CD4-positive, alpha-beta T cell (primary cell): ENCODE data around the gene OCA2. TPM values are rescaled to one million over a fixed set of nuclear protein-coding genes. Genes with fewer than 3 reads are reported as not detected.

Source experiments
- ATAC-seq: fragments of 200-7000 bp; cut with Tn5 transposase; one replicate; pipeline ENCODE4 v1.10.0; 2022; ENCODE audit warnings: mild to moderate bottlenecking; ENCODE audit not compliant: poor library complexity
- CTCF ChIA-PET: fragments of 350-600 bp; sonication (Branson Sonifier 250); formaldehyde crosslinking; loops from one replicate; lab custom pipeline; 2021; ENCODE audit warnings: antibody characterized with exemption, inconsistent platforms; lab: Charles Lee
- POLR2A ChIA-PET: fragments of 350-600 bp; sonication (Branson Sonifier 250); formaldehyde crosslinking; loops from one replicate; lab custom pipeline; 2021; ENCODE audit warnings: antibody characterized with exemption, inconsistent platforms; lab: Charles Lee
- DNase-seq, 14 experiments: peaks; one replicate each; pipeline ENCODE4 v3.0.0-alpha.2; 2013 to 2020; ENCODE audit warnings: mixed read lengths in 2 of 14
- H3K27ac ChIP-seq, 2 donors: one replicate each; pipeline versions ENCODE4 v1.5.1 to v1.7.0; 2013; ENCODE audit warnings: low read length in 2 of 2, low read depth in 1 of 2, mild to moderate bottlenecking in 1 of 2
- H3K27me3 ChIP-seq, 2 experiments: 1 replicate in 1 of 2; 2 replicates in 1 of 2; pipeline versions ENCODE4 v1.6.1 to v1.7.0; 2013; ENCODE audit warnings: low read length in 2 of 2, control low read depth in 1 of 2, mild to moderate bottlenecking in 1 of 2, moderate library complexity in 1 of 2; ENCODE audit not compliant: insufficient read depth in 2 of 2, control insufficient read depth in 1 of 2
- H3K36me3 ChIP-seq: one replicate; pipeline ENCODE4 v1.6.1; 2013; ENCODE audit warnings: low read length, control low read depth; ENCODE audit not compliant: insufficient read depth
- H3K4me1 ChIP-seq: one replicate; pipeline ENCODE4 v1.6.1; 2013; ENCODE audit warnings: low read length, control low read depth; ENCODE audit not compliant: insufficient read depth
- H3K4me3 ChIP-seq: one replicate; pipeline ENCODE4 v1.5.1; 2013; ENCODE audit warnings: mild to moderate bottlenecking, low read length, moderate library complexity
- H3K9me3 ChIP-seq, 2 experiments: 1 replicate in 1 of 2; 2 replicates in 1 of 2; pipeline versions ENCODE4 v1.6.1 to v1.7.0; 2013; ENCODE audit warnings: low read length in 2 of 2, mild to moderate bottlenecking in 2 of 2, control low read depth in 1 of 2, moderate library complexity in 1 of 2; ENCODE audit not compliant: control insufficient read depth in 1 of 2, insufficient read depth in 1 of 2
- H3K27ac Mint-ChIP-seq: one replicate; pipeline ENCODE4 v1.8.0; 2020; ENCODE audit warnings: mixed read lengths
- H3K27me3 Mint-ChIP-seq: one replicate; pipeline ENCODE4 v1.8.0; 2021; ENCODE audit warnings: mixed read lengths
- H3K36me3 Mint-ChIP-seq: one replicate; pipeline ENCODE4 v1.8.0; 2021; ENCODE audit warnings: low read depth, mixed read lengths
- H3K4me1 Mint-ChIP-seq: one replicate; pipeline ENCODE4 v1.8.0; 2021; ENCODE audit warnings: low read depth, mixed read lengths
- H3K4me3 Mint-ChIP-seq: one replicate; pipeline ENCODE4 v1.8.0; 2020; ENCODE audit warnings: mild to moderate bottlenecking, mixed read lengths
- H3K9me3 Mint-ChIP-seq: one replicate; pipeline ENCODE4 v1.8.0; 2020; ENCODE audit warnings: mixed read lengths
- intact Hi-C, 2 experiments: fragments of 100-400 bp; cut with DNase I in 1 of 2; cut with micrococcal nuclease in 1 of 2; formaldehyde crosslinking; loops; one replicate each; pipeline versions ENCODE4 v1.15.1 to v1.9.0; 2023 to 2025; cut with DNase I, micrococcal nuclease
- total RNA-seq, 174 experiments: library from RNA in 2 of 174; stranded (reverse) in 2 of 174; gene quantifications; one replicate each; pipeline ENCODE4 v1.2.3 and lab custom pipeline; 2021 to 2026
- TF ChIP-seq, protein P1 (sequence below): fragments of 200-600 bp; IDR thresholded peaks from one replicate; pipeline ENCODE4 v1.8.0; 2022; ENCODE audit warnings: antibody characterized with exemption, mild to moderate bottlenecking

The OCA2 gene
- total RNA-seq, 2 experiments from 2014 or later: not detected

GRCh38 chr15:28044121-28044672 is 54.9 kb downstream of the OCA2 start:
- no peak for ATAC-seq
- Histone ChIP-seq H3K27me3 (no peaks in the 10 kb centered on the region), H3K9me3 (no peaks in the 10 kb centered on the region), H3K4me3 (no peak overlapping the region), H3K36me3 (no peaks in the 10 kb centered on the region), H3K27ac (no peak overlapping the region), H3K4me1 (no peaks in the 10 kb centered on the region)
- H3K27ac Mint-ChIP-seq: no peak overlapping the region
- intact Hi-C loops: no loop called here
- no peaks in the 10 kb centered on the region for H3K4me1 Mint-ChIP-seq
- TF ChIP-seq, protein P1, sequence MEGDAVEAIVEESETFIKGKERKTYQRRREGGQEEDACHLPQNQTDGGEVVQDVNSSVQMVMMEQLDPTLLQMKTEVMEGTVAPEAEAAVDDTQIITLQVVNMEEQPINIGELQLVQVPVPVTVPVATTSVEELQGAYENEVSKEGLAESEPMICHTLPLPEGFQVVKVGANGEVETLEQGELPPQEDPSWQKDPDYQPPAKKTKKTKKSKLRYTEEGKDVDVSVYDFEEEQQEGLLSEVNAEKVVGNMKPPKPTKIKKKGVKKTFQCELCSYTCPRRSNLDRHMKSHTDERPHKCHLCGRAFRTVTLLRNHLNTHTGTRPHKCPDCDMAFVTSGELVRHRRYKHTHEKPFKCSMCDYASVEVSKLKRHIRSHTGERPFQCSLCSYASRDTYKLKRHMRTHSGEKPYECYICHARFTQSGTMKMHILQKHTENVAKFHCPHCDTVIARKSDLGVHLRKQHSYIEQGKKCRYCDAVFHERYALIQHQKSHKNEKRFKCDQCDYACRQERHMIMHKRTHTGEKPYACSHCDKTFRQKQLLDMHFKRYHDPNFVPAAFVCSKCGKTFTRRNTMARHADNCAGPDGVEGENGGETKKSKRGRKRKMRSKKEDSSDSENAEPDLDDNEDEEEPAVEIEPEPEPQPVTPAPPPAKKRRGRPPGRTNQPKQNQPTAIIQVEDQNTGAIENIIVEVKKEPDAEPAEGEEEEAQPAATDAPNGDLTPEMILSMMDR: no peak
- DNase-seq: no peak
- H3K27me3 Mint-ChIP-seq: peaks cover 42% of the 10 kb centered on the region
- H3K9me3 Mint-ChIP-seq: no peaks in the 10 kb centered on the region
- POLR2A ChIA-PET: no interaction called here
- no peaks in the 10 kb centered on the region for H3K36me3 Mint-ChIP-seq
- CTCF ChIA-PET: no interaction called here
- H3K4me3 Mint-ChIP-seq: no peak overlapping the region

- Histone ChIP-seq H3K4me3 (no peak overlapping the region), H3K4me1 (no peaks in the 10 kb centered on the region), H3K9me3 (no peaks in the 10 kb centered on the region), H3K27me3 (no peaks in the 10 kb centered on the region), H3K27ac (no peak overlapping the region), H3K36me3 (no peaks in the 10 kb centered on the region)
- Mint-ChIP-seq H3K4me3 (no peak overlapping the region), H3K4me1 (no peaks in the 10 kb centered on the region), H3K27me3 (peaks cover 47% of the 10 kb centered on the region), H3K27ac (no peak overlapping the region), H3K36me3 (no peaks in the 10 kb centered on the region), H3K9me3 (no peaks in the 10 kb centered on the region)
- DNase-seq (no peak), ATAC-seq (no peak)
- intact Hi-C loops: no loop called here
- ChIA-PET CTCF (no interaction called here), POLR2A (no interaction called here)
- TF ChIP-seq, protein P1: no peak
These were observed 55.4 kb downstream of the OCA2 start for GRCh38 chr15:28043691-28044091.

- DNase-seq (no peak), ATAC-seq (no peak)
- Histone ChIP-seq H3K36me3 (no peaks in the 10 kb centered on the region), H3K4me3 (no peak overlapping the region), H3K4me1 (no peaks in the 10 kb centered on the region), H3K27me3 (no peaks in the 10 kb centered on the region), H3K9me3 (no peaks in the 10 kb centered on the region), H3K27ac (no peak overlapping the region)
- ChIA-PET CTCF (no interaction called here), POLR2A (no interaction called here)
- Mint-ChIP-seq H3K36me3 (no peaks in the 10 kb centered on the region), H3K4me3 (no peak overlapping the region), H3K27me3 (peaks cover 29% of the 10 kb centered on the region), H3K9me3 (no peaks in the 10 kb centered on the region), H3K27ac (no peak overlapping the region), H3K4me1 (no peaks in the 10 kb centered on the region)
- intact Hi-C loops: no loop called here
- TF ChIP-seq, protein P1: no peak
These were observed 61.0 kb downstream of the OCA2 start for GRCh38 chr15:28037969-28038590.
